Measurements from ENCODE around the gene PCSK6.

- TF ChIP-seq POLR2AphosphoS5 (IDR thresholded peaks at IDR 0.05): no peak
- no peak for TF ChIP-seq CTCF (IDR thresholded peaks at IDR 0.05; ENCODE audit: poor library complexity, severe bottlenecking)
- no peak for TF ChIP-seq REST (IDR thresholded peaks at IDR 0.05; ENCODE audit: borderline replicate concordance)
These were observed 112.7 kb downstream of the PCSK6 start for GRCh38 chr15:101376615-101377395.

Data from neural cell (in vitro differentiated cells).